ENCODE data around the gene STPG2.

DNA sequence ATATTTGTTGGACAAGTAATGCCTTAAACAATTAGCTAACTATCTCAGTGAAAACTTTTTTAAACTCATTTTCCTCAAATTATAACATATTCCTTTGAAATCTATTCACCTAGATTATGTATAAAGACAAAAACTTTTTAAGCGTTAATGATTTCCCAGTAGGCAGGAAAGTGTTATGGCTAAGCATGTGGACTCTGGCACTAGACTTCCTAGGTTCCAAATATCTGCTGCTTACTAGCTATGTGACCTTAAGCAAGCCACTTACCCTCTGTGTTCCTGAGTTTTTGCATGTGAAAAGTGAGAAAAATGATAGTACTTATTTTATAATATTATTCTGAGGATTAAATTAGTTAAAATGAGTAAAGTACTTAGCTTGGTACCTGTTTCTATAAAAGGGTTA lies 301.8 kb downstream of the STPG2 start:
- TF ChIP-seq, protein P1, sequence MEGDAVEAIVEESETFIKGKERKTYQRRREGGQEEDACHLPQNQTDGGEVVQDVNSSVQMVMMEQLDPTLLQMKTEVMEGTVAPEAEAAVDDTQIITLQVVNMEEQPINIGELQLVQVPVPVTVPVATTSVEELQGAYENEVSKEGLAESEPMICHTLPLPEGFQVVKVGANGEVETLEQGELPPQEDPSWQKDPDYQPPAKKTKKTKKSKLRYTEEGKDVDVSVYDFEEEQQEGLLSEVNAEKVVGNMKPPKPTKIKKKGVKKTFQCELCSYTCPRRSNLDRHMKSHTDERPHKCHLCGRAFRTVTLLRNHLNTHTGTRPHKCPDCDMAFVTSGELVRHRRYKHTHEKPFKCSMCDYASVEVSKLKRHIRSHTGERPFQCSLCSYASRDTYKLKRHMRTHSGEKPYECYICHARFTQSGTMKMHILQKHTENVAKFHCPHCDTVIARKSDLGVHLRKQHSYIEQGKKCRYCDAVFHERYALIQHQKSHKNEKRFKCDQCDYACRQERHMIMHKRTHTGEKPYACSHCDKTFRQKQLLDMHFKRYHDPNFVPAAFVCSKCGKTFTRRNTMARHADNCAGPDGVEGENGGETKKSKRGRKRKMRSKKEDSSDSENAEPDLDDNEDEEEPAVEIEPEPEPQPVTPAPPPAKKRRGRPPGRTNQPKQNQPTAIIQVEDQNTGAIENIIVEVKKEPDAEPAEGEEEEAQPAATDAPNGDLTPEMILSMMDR (IDR thresholded peaks at IDR 0.05; ENCODE audit: low read depth, low read length), result no peak
- no peak for TF ChIP-seq EZH2phosphoT487 (IDR thresholded peaks at IDR 0.05; ENCODE audit: low read depth)

Measured in OCI-LY3 (cell line).